HG03108 (cell line): ENCODE results near the gene NDUFB5.

Experiments used
- ATAC-seq: cut with Tn5 transposase; IDR thresholded peaks from one replicate; pipeline ENCODE4 v1.9.1; 2021; ENCODE audit warnings: moderate library complexity; ENCODE audit not compliant: unreplicated experiment

The NDUFB5 gene

DNA sequence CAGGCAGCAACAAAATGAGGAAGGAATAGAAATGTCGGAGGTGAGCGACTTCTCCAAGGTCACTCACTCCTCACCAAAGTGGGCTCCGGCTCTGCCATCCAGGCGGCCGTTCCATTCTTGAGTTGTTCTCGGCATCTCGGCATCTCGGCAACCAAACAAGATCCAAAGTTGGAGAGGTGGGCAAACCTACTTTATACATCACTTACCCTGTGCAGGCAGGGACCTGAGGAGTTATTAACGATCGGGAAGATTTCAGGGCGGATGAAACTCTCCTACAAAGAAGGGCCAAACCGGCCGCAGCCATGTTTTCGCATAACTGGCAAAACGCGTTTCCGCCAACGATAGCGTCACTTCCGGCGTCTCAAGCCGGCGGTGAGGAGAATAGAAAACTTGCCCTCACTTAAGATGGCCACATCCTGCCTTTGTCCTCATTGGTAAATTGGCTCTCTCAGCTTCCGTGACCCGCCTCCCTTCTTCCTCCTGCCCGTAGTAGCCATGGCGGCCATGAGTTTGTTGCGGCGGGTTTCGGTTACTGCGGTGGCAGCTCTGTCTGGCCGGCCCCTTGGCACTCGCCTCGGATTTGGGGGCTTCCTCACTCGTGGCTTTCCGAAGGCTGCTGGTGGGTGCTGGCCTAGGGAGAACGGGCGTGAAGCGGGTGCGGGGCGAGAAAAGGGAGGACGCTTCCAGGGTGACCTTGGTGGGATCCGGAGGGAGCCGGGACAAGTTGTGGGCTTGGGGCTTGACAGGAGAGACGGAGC lies at the start of gene NDUFB5, which contains the start of gene MRPL47:
Gene NDUFB5, plus strand, starts transcription at position 474 of the 758 bp plus-strand sequence. Its CDS starts 22 bp downstream, at position 496.
Gene MRPL47, minus strand, starts transcription at position 318 of the 758 bp plus-strand sequence. Its CDS starts 14 bp downstream, at position 304.
- peak; percentile 97 for ATAC-seq

DNA sequence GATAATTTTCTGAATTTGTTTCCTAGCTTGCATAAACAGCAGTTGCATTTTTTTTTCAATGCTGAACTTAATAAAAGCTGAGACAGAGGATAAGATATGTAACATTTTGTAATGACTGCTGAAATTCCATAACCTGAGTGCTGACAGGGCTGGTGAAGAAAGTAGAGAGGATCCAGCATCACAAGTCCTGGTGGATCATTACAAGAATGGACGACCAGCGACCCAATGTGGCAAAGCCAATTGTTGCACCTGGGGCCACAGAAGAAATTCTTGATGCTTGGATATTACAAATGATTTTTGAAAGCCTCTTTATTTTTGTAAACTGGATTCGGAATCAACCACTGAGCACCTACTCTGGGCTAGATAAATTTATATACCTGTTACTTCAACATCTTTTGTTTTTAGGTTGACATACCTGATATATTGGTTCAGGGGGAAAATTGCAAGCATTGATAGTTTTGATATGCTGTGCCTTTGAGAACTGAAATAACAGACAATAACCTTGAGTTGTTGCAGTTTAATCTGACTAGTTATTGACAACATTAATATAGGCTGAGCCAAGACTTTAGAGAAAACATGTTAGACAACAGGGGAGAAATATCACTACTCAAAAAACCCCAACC lies 45.7 kb upstream of the NDUFB5 start:
- ATAC-seq, result no peak

DNA sequence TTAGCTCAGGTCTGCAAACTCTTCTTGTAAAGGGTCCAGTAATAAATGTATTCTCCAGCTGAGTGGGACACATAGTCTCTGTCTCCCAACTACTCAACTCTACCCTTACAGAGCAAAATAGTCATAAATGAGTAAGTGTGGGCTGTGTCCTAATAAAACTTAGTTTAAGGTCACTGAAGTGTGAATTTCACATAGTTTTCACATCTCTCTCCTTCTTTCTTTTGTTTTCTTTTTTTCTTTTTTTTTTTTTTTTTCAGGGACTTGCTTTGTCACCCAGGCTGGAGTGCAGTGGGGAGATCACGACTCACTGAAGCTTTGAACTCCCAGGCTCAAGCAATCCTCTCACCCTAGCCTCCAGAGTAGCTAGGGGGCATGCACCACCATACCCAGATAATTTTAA lies 43.8 kb upstream of the NDUFB5 start:
- ATAC-seq, result no peak

DNA sequence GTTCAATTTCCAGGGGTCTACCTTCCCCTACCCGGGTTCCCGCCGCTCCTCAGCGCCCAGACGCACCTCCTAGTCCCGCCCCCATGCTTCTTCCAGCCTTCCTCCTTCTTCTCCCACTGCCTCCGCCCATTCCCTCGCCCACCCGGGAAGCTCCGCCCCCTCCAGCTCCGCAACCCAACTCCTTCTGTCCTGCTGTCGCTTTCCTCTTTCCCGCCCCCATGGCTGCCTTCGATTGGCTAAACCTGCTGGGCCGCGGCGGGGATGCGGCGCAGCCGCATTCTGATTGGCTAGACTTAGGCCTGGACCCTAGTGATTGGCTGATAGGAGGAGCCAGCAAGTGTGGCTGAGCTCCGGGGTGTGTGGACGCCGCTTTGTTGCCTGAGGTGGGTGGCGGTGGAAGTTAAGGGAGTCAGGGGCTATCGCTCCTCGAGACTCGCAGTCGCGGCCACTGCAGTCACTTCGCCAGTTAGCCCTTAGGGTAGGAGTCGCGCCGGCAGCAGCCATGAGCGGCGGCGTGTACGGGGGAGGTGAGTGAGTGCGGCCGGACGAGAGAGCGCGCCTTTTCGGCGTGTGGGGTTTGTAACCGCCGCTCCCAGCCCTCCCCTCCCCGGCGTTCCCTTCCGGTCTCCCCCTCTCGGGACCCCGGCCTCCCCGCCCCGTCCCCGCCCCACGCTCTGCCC lies 41.9 kb upstream of the NDUFB5 start, which contains the start of gene ACTL6A:
Gene ACTL6A, plus strand, starts transcription at position 336 of the 680 bp plus-strand sequence. Its CDS starts 167 bp downstream, at position 503.
- ATAC-seq, result peak; percentile 92

DNA sequence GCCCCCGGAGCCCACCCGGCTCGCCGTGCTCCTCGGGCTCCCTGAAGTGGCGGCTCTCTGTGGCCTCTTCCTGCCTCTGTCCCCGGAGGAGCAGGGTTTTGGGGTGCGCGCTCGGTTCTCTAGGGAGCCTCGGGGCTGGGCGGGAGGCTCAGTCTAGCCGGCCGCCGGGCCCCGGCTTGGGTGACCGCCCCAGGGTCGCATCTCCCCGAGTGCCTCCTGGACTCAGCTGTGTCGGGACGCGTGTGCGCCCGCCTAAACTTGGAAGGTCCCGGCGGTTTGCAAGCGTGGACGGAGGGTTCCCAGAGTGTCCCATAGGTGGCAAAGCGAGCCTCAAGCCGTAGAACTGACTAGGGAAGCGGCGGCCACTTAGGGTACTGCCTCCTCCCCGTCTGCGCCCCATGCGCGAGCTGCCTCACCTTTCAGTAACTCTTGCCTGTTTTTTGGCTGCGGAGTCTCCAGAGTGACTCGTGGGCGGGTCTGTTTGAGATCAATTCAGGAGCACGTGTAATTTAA lies 41.3 kb upstream of the NDUFB5 start:
- ATAC-seq, result peak; percentile 38

DNA sequence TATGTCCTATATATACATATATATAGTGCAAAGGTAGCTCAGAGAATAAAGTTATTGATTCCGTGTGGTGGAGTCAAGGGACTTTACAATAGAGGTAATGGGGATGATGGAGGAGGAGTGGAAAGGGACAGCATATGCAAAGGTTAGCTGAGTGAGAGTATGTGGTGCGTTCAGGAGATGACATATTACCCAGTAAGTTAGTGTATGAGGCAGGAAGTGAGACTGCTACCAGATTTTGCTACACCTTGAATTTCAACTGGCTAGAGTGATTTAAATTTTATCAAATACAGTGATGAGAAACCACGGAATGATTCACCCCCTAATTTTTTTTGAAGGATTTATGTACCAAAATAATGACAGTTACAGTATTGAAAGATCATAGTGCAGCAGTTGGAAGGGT lies 39.1 kb upstream of the NDUFB5 start:
- no peak for ATAC-seq

DNA sequence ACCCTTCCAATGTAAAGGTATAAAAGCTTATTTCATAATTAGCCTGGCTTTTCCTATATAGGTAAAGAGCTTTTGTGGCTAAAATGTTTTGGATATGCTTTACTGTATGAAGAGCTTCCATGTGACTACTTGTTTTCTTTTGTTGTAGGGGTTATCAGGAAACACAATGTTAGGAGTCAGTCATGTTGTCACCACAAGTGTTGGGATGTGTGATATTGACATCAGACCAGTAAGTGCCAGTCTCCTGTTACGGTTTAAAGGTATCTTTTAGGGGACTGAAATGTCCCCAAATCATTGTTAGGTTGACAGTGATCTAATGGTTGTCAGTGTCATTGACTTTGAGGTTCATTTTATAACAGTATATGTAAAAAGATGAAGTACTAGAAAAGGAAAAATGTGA lies 23.6 kb upstream of the NDUFB5 start:
- ATAC-seq, result no peak

DNA sequence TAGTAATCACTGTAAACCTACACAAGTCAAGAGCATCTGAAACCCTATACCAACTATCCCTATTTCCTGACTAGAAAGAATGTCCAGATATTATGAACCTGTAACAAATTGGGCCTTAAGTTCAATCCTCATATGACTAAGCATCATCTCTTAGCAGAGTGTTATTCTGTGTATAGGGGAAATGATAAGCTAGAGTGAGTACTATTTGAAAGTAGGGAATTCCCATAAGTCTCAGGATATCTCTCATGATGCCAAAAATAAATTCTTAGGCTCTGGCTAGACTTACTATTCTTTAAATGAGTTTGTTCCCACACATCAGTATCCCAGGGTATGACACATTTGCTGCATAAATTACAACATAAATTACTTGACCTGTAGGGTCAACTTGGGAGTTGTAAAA lies 15.5 kb upstream of the NDUFB5 start:
- ATAC-seq, result no peak

DNA sequence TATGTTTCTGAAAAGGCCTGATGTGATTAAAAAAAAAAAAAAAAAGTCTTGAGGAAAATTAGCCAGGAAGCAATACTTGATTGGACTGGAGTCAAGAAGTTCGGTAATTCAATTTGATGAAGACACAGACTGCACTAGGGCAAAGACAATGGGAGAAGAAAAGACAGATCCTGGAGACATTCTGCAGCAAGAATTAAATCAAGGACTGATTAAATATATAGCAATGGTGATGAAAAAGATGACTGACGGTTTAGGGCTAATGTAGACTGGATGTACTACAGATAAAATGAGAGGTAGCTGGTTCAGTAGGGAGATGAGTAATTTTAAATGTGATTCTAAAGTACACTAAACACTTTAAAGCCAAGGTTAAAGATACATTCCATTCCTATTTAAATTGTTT lies 13.9 kb upstream of the NDUFB5 start:
- no peak for ATAC-seq

DNA sequence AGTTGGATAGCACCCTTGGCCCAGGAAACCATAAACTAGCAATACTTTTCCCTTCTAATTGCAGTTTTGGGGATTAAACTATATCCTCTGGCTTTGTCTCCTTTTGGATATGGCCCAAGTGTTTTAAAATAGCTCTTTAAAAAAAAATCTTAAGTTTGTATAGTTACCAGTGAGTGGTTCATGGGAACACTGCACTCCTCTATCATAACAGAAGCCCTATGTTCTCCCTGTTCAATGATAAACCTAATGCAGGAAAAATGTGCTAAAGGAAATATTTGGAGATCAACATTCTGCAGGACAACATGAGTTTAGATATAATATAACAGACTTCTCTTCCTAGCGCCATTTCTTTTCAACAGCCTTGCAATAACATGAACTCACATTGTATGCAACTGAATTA lies 13.3 kb upstream of the NDUFB5 start:
- ATAC-seq, result no peak

DNA sequence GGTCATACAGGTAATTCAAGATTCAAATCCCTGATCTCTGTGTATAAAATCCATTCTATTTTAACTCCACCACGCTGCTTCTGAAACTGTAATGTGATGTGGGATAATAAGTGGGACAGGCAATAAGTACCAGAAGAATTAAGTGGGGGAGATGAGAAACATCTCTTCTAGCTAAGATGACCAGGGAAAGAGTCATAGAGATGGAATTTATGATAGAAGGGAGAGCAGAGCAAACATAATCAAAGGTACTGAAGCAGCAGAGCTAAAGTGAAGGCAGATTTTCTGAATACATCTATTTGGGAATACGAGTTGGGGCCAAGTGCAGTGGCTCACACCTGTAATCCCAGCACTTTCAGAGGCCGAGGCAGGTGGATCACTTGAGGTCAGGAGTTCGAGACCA lies 5.1 kb upstream of the NDUFB5 start:
- ATAC-seq, result no peak

DNA sequence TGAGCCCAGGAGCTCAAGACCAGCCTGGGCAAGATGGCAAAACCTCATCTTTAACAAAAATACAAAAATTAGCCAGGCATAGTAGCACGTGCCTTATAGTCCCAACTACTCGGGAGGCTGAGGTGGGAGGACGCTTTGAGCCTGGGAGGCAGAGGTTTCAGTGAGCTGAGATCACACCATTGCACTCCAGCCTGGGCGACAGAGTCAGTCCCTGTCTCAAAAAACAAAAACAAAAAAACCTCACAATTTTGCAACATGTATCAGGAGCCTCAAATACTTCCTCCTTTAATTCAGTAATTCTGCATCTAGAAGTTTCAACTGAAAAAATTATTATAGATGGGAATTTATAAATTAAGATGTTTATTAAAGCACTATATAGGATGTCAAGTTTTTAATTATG lies 1.3 kb upstream of the NDUFB5 start:
- no peak for ATAC-seq

DNA sequence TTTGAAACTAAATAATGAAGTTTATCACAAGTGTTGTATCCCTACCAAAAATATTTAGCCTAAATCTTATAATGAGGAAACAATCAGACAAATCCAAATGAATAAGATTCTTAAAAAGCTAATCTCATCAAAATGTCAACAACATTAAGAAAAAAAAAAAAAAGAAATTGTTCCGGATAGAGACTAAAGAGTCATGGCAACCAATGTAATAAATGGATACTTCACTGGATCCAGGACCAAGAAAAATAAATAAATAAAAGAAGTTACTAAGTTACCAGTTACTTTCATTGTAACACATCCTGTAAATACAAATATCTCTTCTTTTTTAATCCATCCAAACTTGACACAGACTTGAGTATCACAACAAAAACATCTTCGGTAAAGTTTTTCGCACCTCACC lies 763 bp upstream of the NDUFB5 start:
- ATAC-seq, result no peak

DNA sequence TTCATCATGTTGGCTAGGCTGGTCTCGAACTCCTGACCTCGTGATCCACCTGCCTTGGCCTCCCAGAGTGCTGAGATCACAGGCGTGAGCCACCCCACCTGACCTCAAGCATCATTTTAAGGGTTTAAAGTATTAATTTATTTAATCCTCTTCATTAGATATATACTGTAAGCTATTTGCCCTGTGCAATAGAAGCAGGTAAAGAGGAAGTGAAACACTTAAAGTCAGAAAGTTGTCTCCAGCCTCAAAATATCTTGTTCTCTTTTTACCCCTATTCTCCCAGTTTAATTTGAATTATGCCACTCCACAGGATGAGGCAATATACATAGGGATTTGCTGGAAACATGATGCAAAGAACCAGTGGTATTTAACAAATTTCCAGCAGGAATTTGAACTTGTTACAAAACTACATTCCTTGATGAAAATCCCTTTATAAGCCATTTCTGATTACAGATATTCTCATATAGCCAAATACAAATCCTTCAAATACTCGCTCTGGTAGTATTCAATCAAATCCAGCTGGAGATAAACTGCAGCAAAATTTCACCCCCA lies 2.0 kb downstream of the NDUFB5 start:
- no peak for ATAC-seq

DNA sequence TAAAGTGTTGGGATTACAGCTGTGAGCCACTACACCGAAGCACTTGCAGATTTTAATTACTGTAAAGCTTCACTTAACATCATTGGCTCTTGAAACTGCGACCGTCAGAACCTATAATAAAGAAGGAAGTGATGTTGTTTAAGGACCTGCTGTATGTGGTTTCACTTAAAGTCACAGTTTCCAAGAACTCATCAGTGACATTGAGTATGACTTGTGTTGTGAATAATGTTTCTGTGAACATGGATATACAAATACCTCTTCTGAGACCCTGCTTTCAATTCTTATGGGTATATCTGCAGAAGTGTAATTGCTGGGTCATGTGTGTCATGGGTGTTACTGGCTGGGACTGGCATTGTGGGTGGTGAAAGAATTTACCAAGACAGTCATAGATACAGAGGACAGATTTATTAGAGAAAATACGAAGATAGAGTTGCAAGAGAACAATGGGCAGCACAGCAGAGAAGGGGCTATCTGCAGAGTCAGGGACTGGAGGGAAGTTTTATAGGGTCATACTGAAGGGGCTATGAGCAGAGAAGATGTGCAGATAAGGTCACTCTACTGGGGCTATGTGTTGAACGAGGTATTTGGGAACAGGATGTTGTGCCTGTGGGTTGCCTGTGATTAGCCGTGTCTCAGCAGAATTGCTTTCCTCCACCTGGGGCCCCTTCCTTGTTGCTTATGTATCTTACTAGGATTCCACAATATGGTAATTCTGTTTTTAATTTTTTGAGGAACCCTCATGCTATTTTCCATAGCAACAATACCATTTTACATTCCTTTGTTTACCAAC lies 4.5 kb downstream of the NDUFB5 start:
- ATAC-seq, result peak; percentile 51

DNA sequence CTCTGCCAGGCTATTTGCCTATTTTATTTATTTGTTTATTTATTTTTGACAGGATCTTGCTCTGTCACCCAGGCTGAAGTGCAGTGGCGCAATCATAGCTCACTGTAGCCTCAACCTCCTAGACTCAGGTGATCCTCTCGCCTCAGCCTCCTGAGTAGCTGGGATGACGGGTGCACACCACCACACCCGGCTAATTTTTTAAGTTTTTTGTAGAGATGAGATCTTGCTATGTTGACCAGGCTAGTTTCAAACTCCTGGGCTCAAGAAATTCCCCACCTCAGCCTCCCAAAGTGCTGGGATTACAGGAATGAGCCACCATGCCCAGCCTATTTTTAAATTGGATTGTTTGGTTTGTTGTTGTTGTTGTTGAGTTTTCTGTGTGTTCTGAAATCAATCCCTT lies 5.5 kb downstream of the NDUFB5 start:
- ATAC-seq, result no peak

DNA sequence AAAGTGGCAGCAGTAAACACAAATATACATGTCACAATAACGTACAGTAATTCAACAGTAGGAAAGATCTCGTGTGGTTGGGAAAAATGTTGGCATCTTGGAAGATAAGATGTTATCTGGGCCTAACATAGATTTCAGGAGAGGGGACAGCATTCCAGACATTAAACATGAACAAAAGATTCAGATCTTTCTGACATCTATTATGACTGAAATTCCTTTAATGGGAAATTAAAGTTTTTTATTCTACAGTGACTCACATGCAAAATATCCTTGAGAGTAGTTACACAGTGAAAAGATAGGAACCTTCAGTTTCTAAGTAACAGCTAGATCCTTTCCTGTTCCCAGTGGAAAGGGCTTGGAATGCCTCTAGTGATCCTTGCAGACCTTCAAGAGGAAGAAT lies 9.2 kb downstream of the NDUFB5 start:
- ATAC-seq, result no peak

DNA sequence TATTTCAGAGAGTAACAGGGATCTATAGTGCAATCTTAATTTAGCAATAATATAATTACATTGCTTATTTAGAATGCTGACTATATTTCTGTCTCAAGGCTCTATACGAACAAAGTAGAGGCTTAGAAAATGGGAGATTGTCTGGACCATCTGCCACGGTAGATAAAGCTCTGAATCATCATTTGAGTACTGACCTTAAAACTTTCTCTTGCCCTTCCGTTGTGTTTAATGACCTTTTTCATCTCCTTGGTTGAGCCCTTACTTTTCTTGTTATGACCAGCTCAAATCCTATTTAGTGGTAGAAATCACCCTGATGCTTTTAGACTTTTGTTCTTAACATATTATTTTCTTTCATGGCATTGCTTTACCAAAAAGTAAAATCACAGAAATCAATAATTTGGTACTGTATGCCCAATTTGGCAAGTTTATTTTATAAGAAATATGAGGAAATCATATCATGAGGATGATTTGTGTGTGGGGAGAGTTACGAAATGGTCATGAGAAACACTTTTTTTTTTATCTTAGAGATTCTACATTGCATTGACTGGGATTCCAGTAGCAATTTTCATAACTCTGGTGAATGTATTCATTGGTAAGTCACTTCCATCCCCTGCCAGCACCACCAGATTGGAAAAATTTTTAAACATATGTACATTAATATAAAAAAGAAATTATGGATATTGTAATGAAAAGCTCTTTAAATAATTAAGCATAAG lies 11.0 kb downstream of the NDUFB5 start:
- ATAC-seq, result no peak

DNA sequence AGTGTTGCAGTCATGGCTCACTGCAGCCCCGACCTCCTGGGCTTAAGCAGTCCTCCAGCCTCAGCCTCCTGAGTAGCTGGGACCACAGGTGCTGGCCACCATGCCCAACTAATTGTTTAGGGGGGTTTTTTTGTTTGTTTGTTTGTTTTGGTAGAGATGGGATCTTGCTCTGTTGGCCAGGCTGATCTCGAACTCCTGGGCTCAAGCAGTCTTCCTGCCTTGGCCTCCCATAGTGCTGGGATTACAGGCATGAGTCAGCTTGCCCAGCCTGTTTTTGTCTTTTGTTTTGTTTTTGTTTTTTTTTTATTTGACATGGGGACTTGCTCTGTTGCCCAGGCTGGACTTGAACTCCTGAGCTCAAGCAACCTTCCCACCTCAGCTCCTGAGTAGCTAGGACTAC lies 17.4 kb downstream of the NDUFB5 start:
- no peak for ATAC-seq

DNA sequence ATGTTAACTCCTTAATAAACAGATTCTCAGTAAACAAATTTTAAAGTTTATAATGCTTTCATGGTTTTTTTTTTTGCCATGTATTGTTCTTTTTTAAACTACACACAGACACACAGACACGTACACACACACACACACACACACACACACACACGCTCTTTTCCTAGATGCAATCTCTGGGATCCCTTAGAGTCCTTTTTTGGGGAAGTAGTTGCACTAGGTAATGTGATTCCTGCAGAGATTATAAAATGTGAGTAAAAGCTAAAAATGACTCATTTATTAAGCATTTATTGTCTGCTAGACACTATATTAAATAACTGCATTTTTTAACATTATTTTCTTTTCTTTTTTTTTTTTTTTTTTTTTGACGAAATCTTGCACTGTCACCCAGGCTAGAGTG lies 19.9 kb downstream of the NDUFB5 start:
- no peak for ATAC-seq
